Upper lobe of left lung (tissue), 6 donors: ENCODE measurements around the gene FGF3. TPM values are rescaled to one million over a fixed set of nuclear protein-coding genes. Genes with fewer than 3 reads are reported as not detected.

Experiments
- ATAC-seq, 2 donors: fragments of 200-7000 bp; cut with Tn5 transposase; one replicate each; pipeline ENCODE4 v1.9.1; 2022; ENCODE audit warnings: mild to moderate bottlenecking in 2 of 2, moderate library complexity in 2 of 2; ENCODE audit not compliant: low FRiP score in 2 of 2
- DNase-seq, 2 donors: peaks; one replicate each; pipeline ENCODE4 v3.0.0-alpha.2; 2019 to 2020
- H3K27ac ChIP-seq, 4 donors: fragments of 200-600 bp; sonication (generic); one replicate each; pipeline ENCODE4 v1.5.1; 2016 to 2019
- H3K27me3 ChIP-seq, 4 donors: fragments of 200-600 bp; sonication (generic); one replicate each; pipeline ENCODE4 v1.5.1; 2017 to 2019
- H3K36me3 ChIP-seq, 4 donors: fragments of 200-600 bp; sonication (generic); one replicate each; pipeline ENCODE4 v1.5.1; 2016 to 2019
- H3K4me1 ChIP-seq, 4 donors: fragments of 200-600 bp; sonication (generic); one replicate each; pipeline ENCODE4 v1.5.1; 2018 to 2019
- H3K4me3 ChIP-seq, 4 donors: fragments of 200-600 bp; sonication (generic); one replicate each; pipeline ENCODE4 v1.5.1; 2017 to 2019; ENCODE audit warnings: mild to moderate bottlenecking in 2 of 4, moderate library complexity in 1 of 4
- H3K9me3 ChIP-seq, 4 donors: fragments of 200-600 bp; sonication (generic); one replicate each; pipeline ENCODE4 v1.5.1; 2018 to 2019
- EP300 ChIP-seq, 4 donors: sonication (generic); formaldehyde crosslinking; IDR thresholded peaks; one replicate each; pipeline ENCODE4 v1.5.1; 2017; ENCODE audit warnings: antibody characterized with exemption in 4 of 4, control low read depth in 2 of 4
- POLR2A ChIP-seq, 4 donors: fragments of 450-650 bp; IDR thresholded peaks; one replicate each; pipeline ENCODE4 v1.5.1; 2016 to 2017; ENCODE audit warnings: antibody characterized with exemption in 4 of 4, mild to moderate bottlenecking in 2 of 4
- POLR2AphosphoS5 ChIP-seq, 2 donors: sonication (generic); formaldehyde crosslinking; IDR thresholded peaks; one replicate each; pipeline ENCODE4 v1.5.1; 2017; ENCODE audit warnings: antibody characterized with exemption in 2 of 2
- WGBS, 2 donors: methylation state at CpG; one replicate each; pipeline ENCODE4 v1.1.5; 2017 to 2018; 5-methylcytosine and 5-hydroxymethylcytosine counted together
- total RNA-seq, 6 donors: library from RNA; depleted of rRNA in 4 of 6; stranded (reverse); fragments of >200 nt in 4 of 6; gene quantifications; one replicate each; pipeline versions ENCODE4 v1.1.0 to v1.2.1, GENCODE V29; 2016 to 2021
- TF ChIP-seq, protein P1 (sequence below), 6 experiments: fragments of 450-650 bp in 4 of 6; fragments of 200-600 bp in 2 of 6; sonication (generic) in 2 of 6; IDR thresholded peaks; one replicate each; pipeline ENCODE4 v1.5.1; 2016 to 2019; ENCODE audit warnings: antibody characterized with exemption in 6 of 6
- donor health status: DM: no; HTN: no; CAD: no; lungs with moderate emphysema.
- donor health status: DM: no; HTN: yes; CAD: no; lungs with severe emphysema.

FGF3 gene
- total RNA-seq, 6 donors from 2014 or later: not detected

DNA sequence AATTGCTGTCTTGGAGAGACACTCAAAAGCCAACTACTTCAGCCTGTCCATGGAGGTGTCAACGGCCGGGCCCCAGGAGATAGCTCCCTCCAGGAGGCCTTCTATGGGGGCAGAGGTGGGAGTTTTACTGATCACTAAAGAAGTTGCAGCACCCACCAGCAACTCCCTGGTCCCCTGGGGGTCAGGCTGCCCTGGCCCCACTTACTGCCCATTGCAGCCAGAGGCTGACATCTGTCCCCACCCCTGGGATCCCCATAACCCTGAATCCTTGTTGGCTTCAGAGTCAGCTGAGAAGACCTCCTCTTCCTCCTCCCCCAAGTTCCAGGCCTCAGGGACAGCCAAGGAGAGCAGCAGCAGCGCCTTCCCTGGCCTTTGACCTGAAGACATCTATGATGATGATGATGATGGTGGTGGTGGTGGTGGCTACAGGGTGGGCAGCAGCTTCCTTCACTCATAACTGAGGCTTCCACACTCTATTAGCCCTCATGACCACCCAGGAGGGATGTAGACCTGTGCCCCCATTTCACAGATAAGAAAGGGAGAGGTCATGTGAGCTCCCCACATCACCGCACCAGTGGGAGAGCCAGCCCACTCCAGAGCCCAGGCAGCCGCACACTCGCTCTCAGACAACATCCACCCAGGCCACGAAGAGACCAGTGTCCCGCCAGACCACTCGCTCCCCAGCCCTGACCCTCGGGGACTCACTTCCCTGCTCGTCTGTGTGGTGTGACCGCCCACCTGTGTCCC is 43.8 kb upstream of the FGF3 start:
- Histone ChIP-seq H3K27me3 (peaks cover 0 to 2% (median 0%) of the 10 kb centered on the region in 4 donors), H3K36me3 (no peaks in the 10 kb centered on the region), H3K27ac (no peak overlapping the region), H3K4me1 (no peaks in the 10 kb centered on the region), H3K9me3 (no peaks in the 10 kb centered on the region), H3K4me3 (no peak overlapping the region)
- ATAC-seq: no peak
- WGBS, 2 donors: 63 to 80% methylated on average over 5 to 11 of the region's 12 CpGs
- peak in 1 of 2 donors; percentile 40 for DNase-seq
- TF ChIP-seq POLR2A (IDR thresholded peaks at IDR 0.05) (no peak), POLR2AphosphoS5 (IDR thresholded peaks at IDR 0.05) (no peak), EP300 (IDR thresholded peaks at IDR 0.05) (no peak)
- TF ChIP-seq, protein P1, sequence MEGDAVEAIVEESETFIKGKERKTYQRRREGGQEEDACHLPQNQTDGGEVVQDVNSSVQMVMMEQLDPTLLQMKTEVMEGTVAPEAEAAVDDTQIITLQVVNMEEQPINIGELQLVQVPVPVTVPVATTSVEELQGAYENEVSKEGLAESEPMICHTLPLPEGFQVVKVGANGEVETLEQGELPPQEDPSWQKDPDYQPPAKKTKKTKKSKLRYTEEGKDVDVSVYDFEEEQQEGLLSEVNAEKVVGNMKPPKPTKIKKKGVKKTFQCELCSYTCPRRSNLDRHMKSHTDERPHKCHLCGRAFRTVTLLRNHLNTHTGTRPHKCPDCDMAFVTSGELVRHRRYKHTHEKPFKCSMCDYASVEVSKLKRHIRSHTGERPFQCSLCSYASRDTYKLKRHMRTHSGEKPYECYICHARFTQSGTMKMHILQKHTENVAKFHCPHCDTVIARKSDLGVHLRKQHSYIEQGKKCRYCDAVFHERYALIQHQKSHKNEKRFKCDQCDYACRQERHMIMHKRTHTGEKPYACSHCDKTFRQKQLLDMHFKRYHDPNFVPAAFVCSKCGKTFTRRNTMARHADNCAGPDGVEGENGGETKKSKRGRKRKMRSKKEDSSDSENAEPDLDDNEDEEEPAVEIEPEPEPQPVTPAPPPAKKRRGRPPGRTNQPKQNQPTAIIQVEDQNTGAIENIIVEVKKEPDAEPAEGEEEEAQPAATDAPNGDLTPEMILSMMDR (IDR thresholded peaks at IDR 0.05): no peak

DNA sequence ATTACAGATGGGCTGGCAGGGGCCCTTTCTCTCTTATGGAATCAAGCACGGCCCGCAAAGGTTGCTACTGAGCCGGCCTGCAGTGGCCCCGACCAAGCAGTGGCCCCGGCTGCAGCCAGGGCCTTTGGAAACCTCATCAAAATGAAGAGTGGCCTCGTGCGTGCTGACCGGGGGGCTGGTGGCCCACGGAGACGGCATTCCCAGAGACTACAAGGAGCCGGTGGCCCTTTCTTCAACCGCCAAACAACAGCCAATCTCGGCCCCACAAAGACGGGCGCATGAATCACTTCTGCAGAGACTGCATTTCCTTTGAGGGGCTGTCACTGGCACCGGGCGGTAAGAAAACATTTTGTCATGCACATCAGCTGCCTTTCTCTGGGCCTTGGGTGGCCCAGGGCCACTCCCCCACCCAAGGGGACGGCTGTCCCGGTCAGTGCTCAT is 43.1 kb upstream of the FGF3 start:
- DNase-seq (peak in 1 of 2 donors; percentile 44), ATAC-seq (no peak)
- H3K27me3 ChIP-seq: peaks cover 0 to 2% (median 0%) of the 10 kb centered on the region in 4 donors
- 49 to 52% methylated on average over 6 to 19 of the region's 19 CpGs for WGBS, 2 donors
- H3K4me3 ChIP-seq: no peak overlapping the region
- no peaks in the 10 kb centered on the region for H3K36me3 ChIP-seq
- no peaks in the 10 kb centered on the region for H3K4me1 ChIP-seq
- no peak overlapping the region for H3K27ac ChIP-seq
- TF ChIP-seq, protein P1 (IDR thresholded peaks at IDR 0.05): no peak
- TF ChIP-seq EP300 (IDR thresholded peaks at IDR 0.05): no peak
- TF ChIP-seq POLR2A (IDR thresholded peaks at IDR 0.05): no peak
- TF ChIP-seq POLR2AphosphoS5 (IDR thresholded peaks at IDR 0.05): no peak
- H3K9me3 ChIP-seq: no peaks in the 10 kb centered on the region

DNA sequence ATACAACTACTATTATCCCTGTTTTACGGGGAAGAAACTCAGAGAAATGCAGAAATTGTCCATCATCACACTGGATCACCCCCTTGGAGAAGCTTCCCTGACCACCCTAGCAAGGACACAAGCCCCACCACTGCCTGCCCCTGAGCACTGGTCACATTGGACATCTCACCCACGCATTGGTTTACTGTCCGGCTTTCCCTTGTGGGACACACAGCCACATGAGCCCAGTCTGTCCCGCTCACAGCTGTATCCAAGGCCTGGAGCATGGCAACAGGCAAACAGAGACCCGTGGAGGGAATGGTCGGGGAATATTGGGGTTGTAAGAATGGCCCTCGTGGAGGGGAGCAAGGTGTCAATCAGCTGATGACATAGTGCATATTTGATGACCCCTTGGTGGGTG is 42.7 kb upstream of the FGF3 start:
- ATAC-seq: no peak
- Histone ChIP-seq H3K27me3 (peaks cover 0 to 2% (median 0%) of the 10 kb centered on the region in 4 donors), H3K4me3 (no peak overlapping the region), H3K36me3 (no peaks in the 10 kb centered on the region), H3K27ac (no peak overlapping the region), H3K4me1 (no peaks in the 10 kb centered on the region), H3K9me3 (no peaks in the 10 kb centered on the region)
- TF ChIP-seq EP300 (IDR thresholded peaks at IDR 0.05): no peak
- no peak for DNase-seq
- 80 to 81% methylated on average over 7 of the region's 7 CpGs for WGBS, 2 donors

DNA sequence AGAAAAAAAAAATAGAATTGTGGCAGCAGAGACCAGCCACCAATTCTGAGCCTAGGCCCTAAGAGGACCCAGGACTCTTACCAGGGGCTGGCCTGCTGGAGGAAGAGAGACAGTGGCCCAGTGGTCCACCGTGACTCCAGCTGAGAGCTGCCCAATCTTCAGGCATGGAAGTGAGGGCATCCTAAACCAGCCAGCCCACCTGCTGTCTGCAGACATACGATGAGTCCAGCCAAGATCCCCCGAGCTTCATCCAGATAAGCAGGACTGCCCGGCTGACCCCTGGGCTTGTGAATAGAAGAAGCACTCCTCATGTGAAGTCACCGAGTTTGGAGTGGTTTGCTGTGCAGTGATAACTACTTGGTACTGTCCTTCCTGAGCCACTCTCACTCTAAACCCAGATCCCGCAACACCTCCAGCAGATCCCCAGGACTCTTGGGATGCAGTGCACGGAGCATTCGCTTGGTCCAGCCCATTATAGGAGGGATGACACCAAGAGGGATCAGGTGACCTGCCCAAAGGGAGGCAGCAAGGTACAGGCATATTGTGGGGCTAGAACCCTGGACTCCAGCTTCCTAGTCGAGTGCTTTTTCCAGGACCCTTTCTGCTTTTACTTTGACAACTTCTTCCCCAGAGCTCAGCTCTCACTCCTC is 41.7 kb upstream of the FGF3 start:
- no peak for DNase-seq
- ATAC-seq: no peak
- WGBS, 2 donors: 72 to 94% methylated on average over 2 to 9 of the region's 9 CpGs

DNA sequence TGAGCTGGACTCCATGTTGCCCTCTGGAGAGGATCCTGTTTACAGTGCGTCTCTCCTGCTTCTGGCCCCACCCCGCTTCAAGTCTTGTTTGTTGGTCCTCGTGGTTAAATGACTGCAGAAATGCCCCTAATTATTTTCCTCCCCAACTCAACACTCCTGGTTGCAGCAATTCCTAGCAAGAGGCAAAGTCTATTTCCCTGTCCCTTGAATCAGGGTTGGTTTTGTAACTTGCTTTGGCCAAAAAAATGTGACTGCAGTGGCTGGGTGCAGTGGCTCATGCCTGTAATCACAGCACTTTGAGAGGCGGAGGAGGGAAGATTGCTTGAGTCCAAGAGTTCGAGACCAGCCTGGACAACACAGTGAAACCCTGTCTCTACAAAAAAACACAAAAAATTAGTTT is 41.0 kb upstream of the FGF3 start:
- no peak for TF ChIP-seq POLR2AphosphoS5 (IDR thresholded peaks at IDR 0.05)
- TF ChIP-seq, protein P1 (IDR thresholded peaks at IDR 0.05): no peak
- TF ChIP-seq EP300 (IDR thresholded peaks at IDR 0.05): no peak
- TF ChIP-seq POLR2A (IDR thresholded peaks at IDR 0.05): no peak
- no peak overlapping the region for H3K4me3 ChIP-seq
- 52 to 60% methylated on average over 5 of the region's 5 CpGs for WGBS, 2 donors
- DNase-seq (no peak), ATAC-seq (no peak)
- no peaks in the 10 kb centered on the region for H3K36me3 ChIP-seq
- no peak overlapping the region for H3K27ac ChIP-seq
- H3K4me1 ChIP-seq: no peaks in the 10 kb centered on the region
- no peaks in the 10 kb centered on the region for H3K9me3 ChIP-seq
- H3K27me3 ChIP-seq: peaks cover 0 to 2% (median 0%) of the 10 kb centered on the region in 4 donors

More for the DNA sequence above, 41.7 kb upstream of the FGF3 start:
- no peak overlapping the region for H3K27ac ChIP-seq
- peaks cover 0 to 2% (median 0%) of the 10 kb centered on the region in 4 donors for H3K27me3 ChIP-seq
- no peaks in the 10 kb centered on the region for H3K9me3 ChIP-seq
- H3K4me1 ChIP-seq: no peaks in the 10 kb centered on the region
- no peak for TF ChIP-seq EP300 (IDR thresholded peaks at IDR 0.05)
- TF ChIP-seq, protein P1 (IDR thresholded peaks at IDR 0.05): no peak
- no peak for TF ChIP-seq POLR2A (IDR thresholded peaks at IDR 0.05)
- H3K4me3 ChIP-seq: no peak overlapping the region
- no peaks in the 10 kb centered on the region for H3K36me3 ChIP-seq
